Limb (tissue), 2 donors: ENCODE results near the gene NR2F1.

Source experiments
- DNase-seq, 2 donors: peaks; one replicate each; pipeline ENCODE4 v3.0.0-alpha.2; 2016; ENCODE audit errors: extremely low spot score in 2 of 2

Gene NR2F1

DNA sequence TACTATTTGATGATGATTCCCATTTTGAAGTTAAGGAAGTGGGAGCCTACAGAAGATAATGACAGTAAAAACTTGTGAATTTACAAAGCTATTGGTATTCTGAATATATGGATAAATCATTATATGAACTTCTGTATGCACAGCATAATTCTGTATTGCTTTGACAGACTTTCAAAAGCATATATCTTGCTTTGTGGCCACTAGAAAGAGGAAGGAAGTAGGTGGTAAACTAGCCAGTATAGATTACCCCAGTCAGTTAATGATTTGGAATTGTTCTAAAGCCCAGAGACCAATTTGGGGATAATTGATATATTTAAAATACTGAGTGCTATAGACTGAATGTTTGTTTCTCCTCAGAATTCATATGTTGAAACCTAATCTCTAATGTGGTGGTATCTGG is 53.0 kb downstream of the NR2F1 start:
- DNase-seq: no peak

DNA sequence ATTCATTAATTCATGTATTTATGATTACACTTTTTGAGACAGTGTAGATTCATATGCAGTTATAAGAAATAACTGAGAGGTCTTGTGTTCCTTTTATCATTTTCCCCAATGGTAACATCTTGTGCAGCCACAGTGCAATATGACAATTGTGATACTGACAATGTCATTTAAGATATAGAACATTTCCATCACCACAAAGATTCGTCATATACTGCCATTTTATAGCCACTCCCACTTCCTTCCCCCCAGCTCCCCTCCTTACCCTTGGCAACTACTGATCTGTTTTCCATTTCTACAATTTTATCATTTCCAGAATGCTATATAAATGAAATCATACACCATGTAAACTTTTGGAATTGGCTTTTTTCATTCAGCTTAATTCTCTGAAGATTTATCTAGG is 53.8 kb downstream of the NR2F1 start:
- no peak for DNase-seq

DNA sequence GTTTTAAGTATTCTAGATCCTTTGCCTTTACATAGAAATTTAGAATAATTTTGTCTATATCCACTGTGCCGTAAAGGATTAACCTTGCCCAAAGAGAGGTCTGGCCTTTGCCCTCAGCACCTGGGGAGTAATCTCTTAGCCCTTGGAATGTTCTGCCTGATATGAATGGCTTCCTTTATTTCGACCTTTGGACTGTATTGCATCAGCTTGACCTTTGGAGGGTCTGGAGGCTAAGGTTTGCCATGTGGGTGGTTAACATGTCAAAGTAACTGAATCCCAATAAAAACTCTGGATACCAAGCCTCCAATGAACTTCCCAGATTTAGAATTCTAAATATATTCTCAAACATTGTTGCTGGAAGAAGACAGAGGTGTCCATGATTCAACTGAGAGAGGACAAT is 54.7 kb downstream of the NR2F1 start:
- no peak for DNase-seq

DNA sequence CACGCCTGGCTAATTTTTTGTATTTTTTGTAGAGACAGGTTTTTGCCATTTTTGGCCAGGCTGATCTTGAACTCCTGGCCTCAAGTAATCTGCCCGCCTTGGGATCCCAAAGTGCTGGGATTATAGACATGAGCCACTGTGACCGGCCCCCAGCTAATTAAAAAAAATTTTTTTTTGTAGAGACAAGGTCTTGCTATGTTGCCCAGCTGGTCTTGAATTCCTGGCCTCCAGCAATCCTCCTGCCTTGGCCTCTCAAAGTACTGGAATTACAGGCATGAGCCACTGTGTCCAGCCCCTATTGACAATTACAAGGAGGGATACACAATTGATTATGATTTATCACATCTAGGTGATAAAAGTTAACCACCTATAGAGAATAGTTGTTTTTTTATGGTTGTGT is 59.5 kb downstream of the NR2F1 start:
- DNase-seq: no peak
